Karpas-422 (cell line): Measurements from ENCODE around the gene NOVA2. TPM values are rescaled to one million over a fixed set of nuclear protein-coding genes. Genes with fewer than 3 reads are reported as not detected.

Experiments used
- DNase-seq: peaks from one replicate; pipeline ENCODE4 v3.0.0-alpha.2; 2015
- H2AFZ ChIP-seq: fragments of 200-600 bp; sonication (generic); 2 replicates; pipeline ENCODE4 v1.6.1; 2014; ENCODE audit warnings: antibody characterized with exemption, low read length, mixed read lengths
- H3K27ac ChIP-seq: fragments of 200-600 bp; sonication (generic); 2 replicates; pipeline ENCODE4 v1.5.1; 2014; ENCODE audit warnings: mild to moderate bottlenecking, low read length, moderate library complexity
- H3K27me3 ChIP-seq: fragments of 200-600 bp; sonication (generic); 2 replicates; pipeline ENCODE4 v1.6.1; 2014; ENCODE audit warnings: low read length, mixed read lengths
- H3K36me3 ChIP-seq: fragments of 200-600 bp; sonication (generic); 2 replicates; pipeline ENCODE4 v1.6.1; 2014; ENCODE audit warnings: low read length, mixed read lengths; ENCODE audit not compliant: insufficient read depth
- H3K4me1 ChIP-seq: fragments of 200-600 bp; sonication (generic); 2 replicates; pipeline ENCODE4 v1.6.1; 2014; ENCODE audit warnings: mild to moderate bottlenecking, low read length, mixed read lengths
- H3K4me2 ChIP-seq: fragments of 200-600 bp; sonication (generic); 2 replicates; pipeline ENCODE4 v1.6.1; 2014; ENCODE audit warnings: low read length, low read depth, mild to moderate bottlenecking; ENCODE audit not compliant: poor library complexity, severe bottlenecking
- H3K4me3 ChIP-seq: fragments of 200-600 bp; sonication (generic); 2 replicates; pipeline ENCODE4 v1.5.1; 2014; ENCODE audit warnings: mild to moderate bottlenecking, antibody characterized with exemption, low read length, mixed read lengths
- H3K79me2 ChIP-seq: fragments of 200-600 bp; sonication (generic); 2 replicates; pipeline ENCODE4 v1.6.1; 2014; ENCODE audit warnings: mild to moderate bottlenecking, low read length, mixed read lengths
- H3K9ac ChIP-seq: fragments of 200-600 bp; sonication (generic); 2 replicates; pipeline ENCODE4 v1.6.0; 2014; ENCODE audit warnings: low read length
- H3K9me2 ChIP-seq: fragments of 200-600 bp; sonication (generic), shearing (Covaris generic); replicated peaks from 2 replicates; pipeline ENCODE4 v1.6.0; 2014; ENCODE audit warnings: mild to moderate bottlenecking, low read length, moderate library complexity; ENCODE audit not compliant: insufficient read depth
- H3K9me3 ChIP-seq: fragments of 300-700, 200-600 bp; sonication (generic); 2 replicates; pipeline ENCODE4 v1.6.1; 2014; ENCODE audit warnings: low read length, mixed read lengths
- H4K20me1 ChIP-seq: fragments of 200-600 bp; sonication (generic); 2 replicates; pipeline ENCODE4 v1.6.1; 2014; ENCODE audit warnings: mild to moderate bottlenecking, antibody characterized with exemption, low read length, low read depth; ENCODE audit not compliant: insufficient read depth
- total RNA-seq: library from RNA; depleted of rRNA; stranded (reverse); fragments of >200 nt; shearing (Covaris generic); gene quantifications from 2 replicates; pipeline ENCODE4 v1.2.3, GENCODE V29; 2014; ENCODE audit warnings: low replicate concordance

The NOVA2 gene
- total RNA-seq, 1 experiment from 2014 or later, result not detected

DNA sequence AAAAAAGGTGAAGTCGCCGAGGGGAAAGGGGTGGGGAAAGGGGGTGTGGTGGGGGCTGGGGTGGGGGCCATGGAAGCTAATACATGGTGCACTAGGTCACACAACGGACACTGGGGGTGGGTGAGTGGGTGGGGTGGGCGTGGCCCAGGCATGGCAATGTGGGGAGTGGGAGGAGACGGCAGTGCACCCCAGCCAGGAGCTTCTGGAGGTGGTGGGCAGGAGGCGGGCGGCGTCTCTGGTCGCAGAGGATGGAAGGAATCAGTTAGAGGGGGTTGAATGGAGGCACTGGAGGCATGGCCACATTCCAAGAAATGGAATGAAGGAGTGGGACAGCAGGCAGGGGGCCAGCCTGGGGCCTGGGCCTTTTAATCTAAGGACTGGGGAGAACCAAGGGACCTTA, 39.9 kb downstream of the NOVA2 start:
- no peak overlapping the region for H2AFZ ChIP-seq
- no peak overlapping the region for H3K4me3 ChIP-seq
- H3K36me3 ChIP-seq, result no peaks in the 10 kb centered on the region
- no peak for DNase-seq
- H3K79me2 ChIP-seq, result no peaks in the 10 kb centered on the region
- no peaks in the 10 kb centered on the region for H4K20me1 ChIP-seq
- H3K4me1 ChIP-seq, result no peaks in the 10 kb centered on the region; the same call in 1 of the 2 replicates
- H3K9ac ChIP-seq, result no peak overlapping the region
- no peak overlapping the region for H3K27ac ChIP-seq
- H3K9me2 ChIP-seq, result no peaks in the 10 kb centered on the region
- no peak overlapping the region for H3K4me2 ChIP-seq
- H3K9me3 ChIP-seq, result no peaks in the 10 kb centered on the region; the same call in 1 of the 2 replicates
- no peaks in the 10 kb centered on the region for H3K27me3 ChIP-seq

GRCh38 chr19:45931055-45931454, 42.6 kb downstream of the NOVA2 start:
- Histone ChIP-seq H3K36me3 (no peaks in the 10 kb centered on the region), H3K4me3 (no peak overlapping the region), H4K20me1 (no peaks in the 10 kb centered on the region), H3K9me3 (no peaks in the 10 kb centered on the region), H3K79me2 (no peaks in the 10 kb centered on the region), H3K9ac (no peak overlapping the region), H3K27ac (no peak overlapping the region), H3K27me3 (no peaks in the 10 kb centered on the region), H3K4me1 (peaks cover 6% of the 10 kb centered on the region), H3K9me2 (no peaks in the 10 kb centered on the region), H2AFZ (no peak overlapping the region), H3K4me2 (no peak overlapping the region)
- DNase-seq, result no peak

GRCh38 chr19:45929247-45929646, 44.4 kb downstream of the NOVA2 start:
- H2AFZ ChIP-seq, result no peak overlapping the region
- H3K9ac ChIP-seq, result no peak overlapping the region
- no peak for DNase-seq
- H4K20me1 ChIP-seq, result no peaks in the 10 kb centered on the region
- H3K79me2 ChIP-seq, result no peaks in the 10 kb centered on the region
- H3K4me2 ChIP-seq, result no peak overlapping the region
- no peaks in the 10 kb centered on the region for H3K9me3 ChIP-seq
- no peaks in the 10 kb centered on the region for H3K36me3 ChIP-seq
- no peaks in the 10 kb centered on the region for H3K9me2 ChIP-seq
- H3K27me3 ChIP-seq, result no peaks in the 10 kb centered on the region
- H3K4me1 ChIP-seq, result peaks cover 6% of the 10 kb centered on the region
- no peak overlapping the region for H3K4me3 ChIP-seq
- no peak overlapping the region for H3K27ac ChIP-seq

- Histone ChIP-seq H3K9me3 (no peaks in the 10 kb centered on the region), H3K36me3 (no peaks in the 10 kb centered on the region), H3K27me3 (no peaks in the 10 kb centered on the region), H3K4me3 (peak overlapping the region; percentile 63), H4K20me1 (no peaks in the 10 kb centered on the region), H3K27ac (no peak overlapping the region), H2AFZ (peak overlapping the region; percentile 47; the same call in 1 of the 2 replicates), H3K9me2 (no peaks in the 10 kb centered on the region), H3K4me1 (peaks cover 6% of the 10 kb centered on the region), H3K4me2 (peak overlapping the region; percentile 83), H3K79me2 (no peaks in the 10 kb centered on the region), H3K9ac (peak overlapping the region; percentile 69)
- DNase-seq, result peak; percentile 98
These were observed 46.0 kb downstream of the NOVA2 start for GRCh38 chr19:45927565-45928261.

DNA sequence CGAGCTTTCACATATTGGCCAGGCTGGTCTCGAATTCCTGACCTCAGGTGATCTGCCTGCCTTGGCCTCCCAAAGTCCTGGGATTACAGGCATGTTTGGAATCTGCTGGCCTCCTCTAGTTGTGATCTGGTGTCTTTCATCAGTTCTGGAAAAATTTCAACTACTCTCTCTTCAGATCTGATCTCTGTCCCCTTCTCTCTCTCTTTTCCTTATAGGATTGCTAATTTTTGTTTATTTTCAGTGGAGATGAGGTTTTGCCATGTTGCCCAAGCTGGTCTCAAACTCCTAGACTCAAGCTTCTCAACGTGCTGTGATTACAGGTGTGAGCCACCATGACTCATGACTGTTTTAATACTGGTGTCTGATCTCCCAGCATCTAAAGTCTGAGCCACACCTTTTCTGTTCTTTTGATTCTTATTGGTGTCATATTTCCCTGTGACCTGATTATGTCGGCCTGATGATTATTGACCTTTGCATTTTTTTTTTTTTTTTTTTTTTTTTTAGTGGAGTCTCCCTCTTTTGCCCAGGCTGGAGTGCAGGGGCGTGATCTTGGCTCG, 48.7 kb downstream of the NOVA2 start:
- H3K27me3 ChIP-seq, result no peaks in the 10 kb centered on the region
- no peaks in the 10 kb centered on the region for H3K79me2 ChIP-seq

DNA sequence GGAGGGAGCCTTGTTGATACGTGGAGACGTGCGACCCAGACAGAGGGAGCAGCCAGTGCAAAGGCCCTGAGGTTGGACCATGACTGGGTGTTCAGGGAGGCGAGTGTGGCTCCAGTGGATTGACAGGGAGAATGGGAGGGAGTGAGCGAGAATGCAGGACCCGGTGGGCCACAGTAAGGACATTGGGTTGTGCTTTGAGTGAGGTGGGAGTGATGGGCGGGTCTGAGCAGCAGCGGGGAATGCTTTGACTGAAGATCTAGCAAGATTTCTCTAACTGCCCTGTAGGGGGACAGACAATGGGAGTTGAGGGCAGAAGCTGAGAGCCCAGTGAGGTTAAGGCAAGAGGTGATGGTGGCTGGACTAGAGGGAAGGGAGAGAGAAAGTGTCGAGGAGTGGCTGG, 51.4 kb downstream of the NOVA2 start:
- H3K9ac ChIP-seq, result no peak overlapping the region
- H3K27me3 ChIP-seq, result no peaks in the 10 kb centered on the region
- H3K4me2 ChIP-seq, result no peak overlapping the region
- DNase-seq, result peak; percentile 79
- H3K9me2 ChIP-seq, result no peaks in the 10 kb centered on the region
- H3K4me3 ChIP-seq, result no peak overlapping the region
- no peaks in the 10 kb centered on the region for H4K20me1 ChIP-seq
- H3K79me2 ChIP-seq, result no peaks in the 10 kb centered on the region
- no peaks in the 10 kb centered on the region for H3K9me3 ChIP-seq
- no peaks in the 10 kb centered on the region for H3K4me1 ChIP-seq
- H2AFZ ChIP-seq, result no peak overlapping the region
- no peaks in the 10 kb centered on the region for H3K36me3 ChIP-seq
- no peak overlapping the region for H3K27ac ChIP-seq

More for the DNA sequence above, 48.7 kb downstream of the NOVA2 start:
- H3K9me2 ChIP-seq, result no peaks in the 10 kb centered on the region
- no peak overlapping the region for H2AFZ ChIP-seq
- H3K27ac ChIP-seq, result no peak overlapping the region
- no peak overlapping the region for H3K9ac ChIP-seq
- no peaks in the 10 kb centered on the region for H3K36me3 ChIP-seq
- DNase-seq, result no peak
- H4K20me1 ChIP-seq, result no peaks in the 10 kb centered on the region
- H3K9me3 ChIP-seq, result no peaks in the 10 kb centered on the region
- H3K4me1 ChIP-seq, result peaks cover 6% of the 10 kb centered on the region
- no peak overlapping the region for H3K4me2 ChIP-seq
- no peak overlapping the region for H3K4me3 ChIP-seq

- Histone ChIP-seq H3K36me3 (no peaks in the 10 kb centered on the region), H2AFZ (no peak overlapping the region), H3K79me2 (no peaks in the 10 kb centered on the region), H3K9ac (no peak overlapping the region), H3K4me3 (no peak overlapping the region), H3K9me3 (no peaks in the 10 kb centered on the region), H3K27ac (no peak overlapping the region), H3K9me2 (no peaks in the 10 kb centered on the region), H4K20me1 (no peaks in the 10 kb centered on the region), H3K4me2 (no peak overlapping the region), H3K4me1 (no peaks in the 10 kb centered on the region), H3K27me3 (no peaks in the 10 kb centered on the region)
- DNase-seq, result no peak
These were observed 53.2 kb downstream of the NOVA2 start for GRCh38 chr19:45920458-45920857.

- DNase-seq, result no peak
- no peaks in the 10 kb centered on the region for H4K20me1 ChIP-seq
- H3K27ac ChIP-seq, result no peak overlapping the region
These were observed 54.0 kb downstream of the NOVA2 start for GRCh38 chr19:45919678-45920077.

More at GRCh38 chr19:45919678-45920077, 54.0 kb downstream of the NOVA2 start:
- no peaks in the 10 kb centered on the region for H3K4me1 ChIP-seq
- no peaks in the 10 kb centered on the region for H3K79me2 ChIP-seq
- H3K9me3 ChIP-seq, result no peaks in the 10 kb centered on the region
- H3K27me3 ChIP-seq, result no peaks in the 10 kb centered on the region
- H3K36me3 ChIP-seq, result no peaks in the 10 kb centered on the region
- no peak overlapping the region for H3K4me2 ChIP-seq
- no peak overlapping the region for H3K4me3 ChIP-seq
- H3K9ac ChIP-seq, result no peak overlapping the region
- H2AFZ ChIP-seq, result no peak overlapping the region
- no peaks in the 10 kb centered on the region for H3K9me2 ChIP-seq
